IPS-18c (cell line): Measurements from ENCODE around the gene MECP2.
A peak's percentile ranks its signal among the peaks of the same experiment; 100 is the strongest.

Experiments
- H3K4me3 ChIP-seq: 2 replicates; pipeline ENCODE4 v1.7.0; 2013; ENCODE audit warnings: low read depth, mild to moderate bottlenecking, low read length, moderate library complexity; ENCODE audit not compliant: insufficient read depth
- H3K9me3 ChIP-seq: one replicate; pipeline ENCODE4 v1.6.1; 2013; ENCODE audit warnings: mild to moderate bottlenecking, low read length, moderate library complexity; ENCODE audit not compliant: control insufficient read depth, insufficient read depth

The MECP2 gene

DNA sequence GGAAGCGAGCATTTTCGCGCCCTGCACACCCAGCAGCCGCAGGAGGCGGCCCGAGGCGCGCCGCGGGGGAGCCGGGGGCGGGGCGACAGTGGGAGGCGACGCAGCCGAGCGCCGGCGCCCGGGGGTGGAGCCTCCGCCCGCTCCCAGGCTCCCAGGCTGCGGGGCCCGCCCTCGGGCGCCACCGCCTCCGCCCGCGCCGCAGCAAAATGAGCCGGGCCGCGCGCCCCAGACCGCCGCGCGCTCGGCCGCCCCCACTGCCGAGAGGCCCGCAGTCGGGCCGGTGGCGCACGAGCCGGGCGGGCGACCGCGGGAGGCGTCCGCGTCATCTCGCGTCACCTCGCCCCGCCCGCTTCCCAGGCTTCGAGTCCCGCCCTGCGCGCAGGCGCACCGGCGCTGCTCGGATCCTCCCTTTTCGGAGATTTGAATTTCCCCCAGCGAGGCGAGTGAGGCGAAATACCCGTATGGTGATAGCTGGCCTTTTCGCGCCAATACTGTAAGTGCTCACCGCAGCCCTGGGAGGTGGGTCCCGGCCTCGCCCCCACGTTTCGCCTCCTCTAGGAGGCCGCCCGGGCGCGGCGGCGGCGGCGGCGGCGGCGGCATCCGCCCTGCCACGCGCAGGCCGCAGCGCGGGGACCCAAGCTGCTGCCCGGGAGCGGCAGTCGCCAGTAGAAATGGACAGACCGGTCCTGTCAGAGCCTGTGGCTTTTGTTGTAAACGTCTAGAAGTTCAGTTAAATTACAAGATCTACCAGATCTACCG is 125.0 kb downstream of the MECP2 start, which contains the start of gene TMEM187:
Gene TMEM187 (plus strand): TSS at position 387 of the 759 bp plus-strand sequence. CDS start 9,309 bp downstream, outside the sequence.
- H3K9me3 ChIP-seq = no peaks in the 10 kb centered on the region
- peak within 1 kb of the TSS; percentile 100 for H3K4me3 ChIP-seq
